Fibroblast of skin of back (primary cell): ENCODE data around the gene GOLGA6L4. TPM values are rescaled to one million over a fixed set of nuclear protein-coding genes. Genes with fewer than 3 reads are reported as not detected.
"Not testable (repeated sequence)": the region's sequence is repeated elsewhere in the genome, so short reads cannot be mapped to it uniquely, and the experiment has no call there.

Source experiments
- DNase-seq: peaks from one replicate; pipeline ENCODE4 v3.0.0-alpha.2; 2013
- polyA plus RNA-seq, 2 experiments: library from polyadenylated mRNA; unstranded; fragments of 120-200 nt; gene quantifications; one replicate each; pipeline ENCODE4 v1.2.1, GENCODE V29; 2013; ENCODE audit not compliant: insufficient read length in 2 of 2

GOLGA6L4 gene, protein sequence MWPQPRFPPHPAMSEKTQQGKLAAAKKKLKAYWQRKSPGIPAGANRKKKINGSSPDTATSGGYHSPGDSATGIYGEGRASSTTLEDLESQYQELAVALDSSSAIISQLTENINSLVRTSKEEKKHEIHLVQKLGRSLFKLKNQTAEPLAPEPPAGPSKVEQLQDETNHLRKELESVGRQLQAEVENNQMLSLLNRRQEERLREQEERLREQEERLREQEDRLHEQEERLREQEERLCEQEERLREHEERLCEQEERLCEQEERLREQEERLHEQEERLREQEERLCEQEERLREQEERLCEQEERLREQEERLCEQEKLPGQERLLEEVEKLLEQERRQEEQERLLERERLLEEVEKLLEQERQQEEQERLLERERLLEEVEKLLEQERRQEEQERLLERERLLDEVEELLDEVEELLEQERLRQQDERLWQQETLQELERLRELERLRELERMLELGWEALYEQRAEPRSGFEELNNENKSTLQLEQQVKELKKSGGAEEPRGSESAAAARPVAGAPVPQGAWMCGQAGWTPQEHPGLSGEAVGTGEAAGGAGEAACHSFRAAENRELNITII
- polyA plus RNA-seq (2013, experiment 1 of 2; ENCODE audit: insufficient read length), result 4.2 TPM
- polyA plus RNA-seq (2013, experiment 2 of 2; ENCODE audit: insufficient read length), result 4.1 TPM

DNA sequence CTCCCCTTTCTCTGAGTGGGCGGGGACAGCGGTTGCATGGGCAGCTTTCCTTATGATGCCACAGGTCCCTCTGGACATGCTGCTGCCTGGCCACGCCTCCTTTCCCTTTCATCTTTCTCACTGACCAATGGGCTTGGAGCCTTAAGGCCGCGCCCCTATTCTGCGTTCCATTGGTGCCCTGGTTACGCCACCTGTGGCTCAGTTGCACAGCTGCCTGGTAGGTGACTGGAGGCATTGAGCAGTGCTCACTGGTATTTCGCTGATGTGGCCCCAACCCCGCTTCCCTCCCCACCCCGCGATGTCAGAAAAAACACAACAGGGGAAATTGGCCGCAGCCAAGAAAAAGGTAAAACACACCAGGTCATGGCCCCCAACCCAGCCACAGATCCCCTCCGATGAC, at the start of gene GOLGA6L4:
TSS of gene GOLGA6L4 (plus strand) at position 201 of the 400 bp plus-strand sequence. CDS start at position 263, 62 bp downstream.
- not testable (repeated sequence) for DNase-seq

DNA sequence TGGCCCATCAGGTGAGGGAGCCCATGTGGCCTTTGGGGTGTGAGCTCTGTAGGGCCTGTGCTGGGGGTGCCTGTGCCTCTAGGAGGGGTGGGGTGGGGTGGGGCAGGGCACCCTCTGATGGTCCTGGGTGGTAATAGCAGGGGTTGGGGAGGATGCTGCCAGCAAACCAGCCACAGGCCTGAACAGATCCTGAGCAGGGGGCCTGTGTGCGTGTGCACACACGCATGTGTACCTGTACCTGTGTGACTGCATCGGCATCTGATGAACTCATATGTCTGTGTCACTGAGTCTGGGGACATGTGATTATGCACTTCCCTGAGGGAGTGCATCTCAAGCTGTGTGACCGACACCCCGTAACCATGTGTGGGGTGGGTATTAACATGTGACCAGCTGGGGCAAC, 42.6 kb upstream of the GOLGA6L4 start:
- not testable (repeated sequence) for DNase-seq

DNA sequence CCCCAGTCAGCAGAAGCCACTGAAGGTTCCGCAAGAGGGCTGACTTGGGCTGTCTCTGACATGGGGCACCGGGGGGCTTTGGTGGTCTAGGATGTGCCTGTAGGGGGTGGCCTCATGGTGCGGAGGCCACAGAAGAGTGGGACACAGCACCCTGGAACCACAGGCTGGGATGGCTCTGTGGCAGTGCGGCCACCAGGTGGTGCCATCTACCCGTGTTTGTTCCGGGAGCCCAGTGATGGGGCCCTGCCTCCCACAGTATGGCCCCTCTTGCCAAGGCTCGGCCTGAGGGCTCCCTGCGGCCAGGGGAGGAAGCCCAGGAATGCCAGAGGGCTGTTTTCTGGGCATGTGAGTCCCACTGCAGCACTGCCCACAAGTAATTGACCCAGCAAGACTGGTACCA, 40.0 kb upstream of the GOLGA6L4 start:
- not testable (repeated sequence) for DNase-seq

DNA sequence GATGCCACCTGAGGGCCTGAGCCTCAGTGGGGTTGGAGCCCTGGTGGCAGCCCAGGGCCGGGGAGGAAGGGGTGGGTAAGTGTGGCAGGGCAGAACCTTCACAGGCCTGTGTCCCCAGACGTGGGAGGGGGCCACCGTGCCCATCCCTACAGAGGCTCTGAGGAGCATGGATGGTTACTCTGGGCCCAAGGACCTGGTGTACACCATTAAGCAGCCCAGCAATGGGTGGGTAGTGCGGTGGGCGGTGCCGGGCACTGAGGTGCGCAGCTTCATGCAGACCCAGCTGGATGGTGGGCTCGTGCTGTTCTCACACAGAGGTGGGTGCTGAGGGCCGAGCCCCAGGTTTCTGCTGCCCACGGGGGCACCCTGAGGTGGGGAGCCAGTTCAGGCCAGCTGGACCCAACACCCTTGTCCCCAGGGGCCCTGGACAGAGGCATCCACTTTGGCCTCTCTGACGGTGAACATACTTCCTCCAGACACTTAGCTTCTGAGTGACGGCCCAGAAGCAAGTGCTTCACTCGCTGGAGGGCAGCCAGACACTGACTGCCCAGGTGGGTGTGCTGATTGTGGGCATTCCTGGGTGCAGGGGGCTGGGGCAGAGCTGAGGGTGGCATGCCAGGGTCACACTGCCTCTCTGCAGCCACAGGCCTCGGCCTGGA, 38.9 kb upstream of the GOLGA6L4 start:
- not testable (repeated sequence) for DNase-seq

DNA sequence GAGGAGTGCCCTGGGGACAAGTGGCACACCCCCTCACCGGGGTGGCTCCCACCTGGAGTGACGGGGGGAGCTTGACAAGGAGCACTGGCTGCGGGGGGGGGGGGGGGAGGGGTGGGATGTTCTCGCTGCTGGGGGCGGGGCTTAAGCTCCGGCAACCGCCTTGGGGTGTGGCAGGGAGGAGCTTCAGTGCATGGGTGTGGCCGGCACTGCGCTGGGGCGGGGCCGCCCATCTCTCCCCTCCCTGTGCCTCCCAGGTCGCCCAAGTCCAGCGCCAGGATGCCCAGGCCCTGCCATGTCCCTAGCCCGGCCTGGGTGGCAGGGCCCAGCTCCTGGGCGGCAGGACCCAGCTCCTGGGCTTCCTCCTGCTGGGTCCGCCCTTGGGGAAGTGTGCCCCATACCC, 35.7 kb upstream of the GOLGA6L4 start:
- DNase-seq, result not testable (repeated sequence)

DNA sequence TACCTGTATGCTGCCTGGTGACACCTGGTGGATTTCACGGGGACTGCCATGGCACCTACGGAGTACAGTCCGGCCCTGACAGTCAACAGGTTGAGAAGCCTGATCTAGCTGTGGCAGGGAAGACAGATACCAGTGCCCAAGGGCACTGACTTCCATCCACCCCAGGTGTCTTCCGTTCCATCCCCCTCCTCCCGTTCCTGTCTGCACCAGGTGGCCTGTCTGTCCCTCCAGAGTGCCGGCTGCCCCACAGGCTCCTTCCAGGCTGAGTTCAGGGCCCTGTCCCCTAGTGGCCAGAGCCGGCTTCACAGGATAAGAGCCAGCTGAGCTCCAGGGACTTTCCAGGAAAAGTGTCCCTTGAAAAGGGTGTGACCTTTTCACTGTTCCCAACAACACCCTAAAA, 10.9 kb downstream of the GOLGA6L4 start:
- not testable (repeated sequence) for DNase-seq
